Stimulated activated CD8-positive, alpha-beta memory T cell treated with anti-CD3 and anti-CD28 coated beads, Interleukin-15, amount 100 ng/mL, for 1 hour (primary cell): ENCODE results near the gene FAM98C.

Experiments
- DNase-seq: peaks from one replicate; pipeline ENCODE4 v3.0.0-alpha.2; 2020; ENCODE audit warnings: low read depth

FAM98C gene

GRCh38 chr19:38378866-38379265, 24.0 kb upstream of the FAM98C start:
- DNase-seq = no peak

GRCh38 chr19:38381138-38381537, 21.8 kb upstream of the FAM98C start:
- no peak for DNase-seq

- no peak for DNase-seq
These were observed 19.7 kb upstream of the FAM98C start for GRCh38 chr19:38383184-38383583.

GRCh38 chr19:38383743-38384142, 19.1 kb upstream of the FAM98C start:
- DNase-seq = no peak

- DNase-seq = no peak
These were observed 18.5 kb upstream of the FAM98C start for GRCh38 chr19:38384209-38385027.

GRCh38 chr19:38385057-38385803, 17.7 kb upstream of the FAM98C start:
- DNase-seq = no peak

GRCh38 chr19:38385804-38386257, 17.1 kb upstream of the FAM98C start:
- DNase-seq = no peak

- no peak for DNase-seq
These were observed 16.5 kb upstream of the FAM98C start for GRCh38 chr19:38386300-38386970.

GRCh38 chr19:38386971-38387549, 15.8 kb upstream of the FAM98C start:
- DNase-seq = no peak

GRCh38 chr19:38387550-38388348, 15.1 kb upstream of the FAM98C start, which contains the start of gene GGN:
Gene GGN, minus strand, starts transcription at chr19:38388034. Its CDS starts 773 bp downstream, at chr19:38387261.
- peak; percentile 59 for DNase-seq

GRCh38 chr19:38388349-38389100, 14.4 kb upstream of the FAM98C start, which contains the start of gene SPRED3:
Gene SPRED3, plus strand, starts transcription at chr19:38388697. Its CDS starts 1,606 bp downstream, at chr19:38390303.
- no peak for DNase-seq

GRCh38 chr19:38389101-38389925, 13.6 kb upstream of the FAM98C start:
- DNase-seq = no peak

GRCh38 chr19:38389957-38390924, 12.7 kb upstream of the FAM98C start:
- DNase-seq = no peak

- DNase-seq = no peak
These were observed 10.9 kb upstream of the FAM98C start for GRCh38 chr19:38391911-38392464.

GRCh38 chr19:38392707-38393308, 10.1 kb upstream of the FAM98C start:
- DNase-seq = no peak

- DNase-seq = no peak
These were observed 8.4 kb upstream of the FAM98C start for GRCh38 chr19:38394488-38394887.

- DNase-seq = no peak
These were observed 7.3 kb upstream of the FAM98C start for GRCh38 chr19:38395381-38396114.
